ENCODE data around the gene CDX2. TPM values are rescaled to one million over a fixed set of nuclear protein-coding genes. Genes with fewer than 3 reads are reported as not detected.

The CDX2 gene
- total RNA-seq, 1 donor from 2014 or later, result not detected

DNA sequence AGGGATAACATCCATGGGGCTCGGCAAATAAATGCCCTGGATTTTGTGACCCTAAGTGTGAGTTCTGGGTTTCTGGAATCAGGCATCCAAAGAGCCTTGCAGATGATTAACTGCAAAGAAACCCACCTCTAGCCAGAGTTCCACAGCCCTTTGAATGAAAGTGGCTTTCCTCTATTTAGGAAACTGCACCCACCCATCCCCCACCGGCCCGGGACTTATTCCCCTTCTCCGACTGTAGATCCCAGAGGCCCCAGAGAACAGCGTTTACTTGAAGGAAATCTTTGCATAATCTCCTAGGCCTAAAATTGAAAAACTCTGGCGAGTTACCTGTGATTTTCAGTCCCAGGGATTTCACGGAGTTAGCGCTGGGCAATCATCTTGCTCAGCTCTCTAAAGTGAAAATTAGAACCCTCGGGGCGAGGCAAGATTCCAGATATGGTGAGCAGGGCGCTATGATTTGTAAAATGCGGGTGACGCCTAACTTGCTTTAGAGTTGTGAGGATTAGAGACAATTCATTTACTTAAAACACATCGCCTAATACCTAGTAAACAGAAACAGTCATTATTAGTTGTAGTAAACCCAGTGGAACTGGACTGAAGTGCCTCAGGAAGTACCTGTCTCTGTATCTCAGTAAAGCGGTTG, 10.0 kb upstream of the CDX2 start:
- DNase-seq (ENCODE audit: low read depth in 2 of 2), result no peak

DNA sequence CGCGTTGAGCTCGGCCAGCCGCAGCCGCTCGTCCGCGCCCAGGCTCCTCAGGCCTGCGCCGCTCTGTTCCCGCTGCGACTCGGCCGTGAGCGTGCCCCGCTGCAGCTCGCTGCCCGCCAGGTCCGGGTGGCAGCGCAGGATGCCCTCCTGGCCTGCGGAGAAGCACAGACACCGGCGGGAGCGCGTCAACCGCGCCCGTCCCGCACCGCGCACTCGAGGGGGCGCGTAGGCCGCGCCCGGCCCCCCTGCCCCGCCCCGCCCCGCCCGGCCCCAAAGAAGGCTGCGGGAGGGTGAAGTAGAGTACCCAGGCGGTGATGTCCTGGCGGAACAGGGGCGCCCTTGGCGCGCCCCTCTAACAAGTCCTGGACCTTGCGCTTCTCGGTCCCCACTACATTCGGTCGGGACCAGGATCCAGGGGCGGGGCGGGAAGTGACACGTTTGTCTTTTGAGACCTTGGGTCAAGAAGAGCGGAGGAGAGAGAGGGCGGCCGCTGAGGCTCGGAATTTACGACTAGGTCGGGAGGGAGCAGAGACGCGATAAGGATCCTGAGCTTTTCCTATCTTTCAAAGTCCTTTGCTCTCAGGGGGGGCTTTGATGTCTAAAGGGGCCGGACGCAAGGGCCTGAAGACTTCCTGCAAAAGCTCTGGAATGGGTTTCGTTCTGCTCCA, 9.3 kb upstream of the CDX2 start:
- no peak for DNase-seq (ENCODE audit: low read depth in 2 of 2)

DNA sequence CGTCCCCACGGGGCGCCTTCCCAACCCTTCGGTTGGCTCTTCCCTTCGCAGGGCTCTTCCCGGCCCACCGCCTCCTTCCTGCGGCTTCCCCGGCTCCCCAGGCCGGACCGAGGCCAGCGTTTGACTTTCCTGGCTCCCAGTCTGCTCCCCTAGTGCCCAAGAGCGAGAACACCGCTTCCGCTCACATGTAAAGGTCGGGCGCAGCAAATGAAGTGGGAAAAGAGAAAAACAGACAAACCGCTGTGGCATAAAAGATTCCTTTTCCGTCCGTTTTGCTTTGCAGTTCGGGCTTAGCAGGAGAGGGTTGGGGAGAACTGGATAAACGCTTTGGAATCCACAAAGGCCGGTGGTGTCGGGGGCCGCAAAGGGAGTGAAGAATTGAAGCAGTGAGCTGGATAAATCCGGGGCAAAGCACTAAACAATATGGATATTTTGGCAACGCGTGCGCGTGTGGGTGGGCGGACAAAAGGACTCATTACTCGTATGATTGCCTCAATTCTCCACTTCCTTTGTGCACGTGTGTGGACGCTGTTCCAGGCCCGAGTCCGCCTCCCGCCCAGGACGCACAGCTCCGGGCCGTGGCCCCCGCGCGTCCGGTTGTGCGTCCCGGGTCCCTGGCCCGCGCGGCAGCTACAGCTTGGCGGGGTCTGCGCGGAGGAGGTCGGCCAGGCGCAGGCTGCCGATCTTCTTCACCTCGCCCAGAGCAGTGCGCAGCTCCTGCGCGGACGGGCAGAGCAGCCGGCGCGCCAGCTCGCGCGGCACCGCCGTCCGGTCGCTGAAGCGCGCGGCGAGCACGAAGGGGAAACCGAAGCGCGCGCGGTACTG, 8.6 kb upstream of the CDX2 start:
- DNase-seq (ENCODE audit: low read depth in 2 of 2), result peak in 1 of 2 donors; percentile 20

- no peak for DNase-seq (ENCODE audit: low read depth in 2 of 2)
These were observed 7.4 kb upstream of the CDX2 start for GRCh38 chr13:27976362-27977091.

- no peak for DNase-seq (ENCODE audit: low read depth in 2 of 2)
These were observed 6.6 kb upstream of the CDX2 start for GRCh38 chr13:27975564-27976361.

- no peak for DNase-seq (ENCODE audit: low read depth in 2 of 2)
These were observed 5.0 kb upstream of the CDX2 start for GRCh38 chr13:27973961-27974662.

- no peak for DNase-seq (ENCODE audit: low read depth in 2 of 2)
These were observed 4.2 kb upstream of the CDX2 start for GRCh38 chr13:27973291-27973690.

GRCh38 chr13:27972478-27972820, 3.3 kb upstream of the CDX2 start:
- DNase-seq (ENCODE audit: low read depth in 2 of 2), result no peak

GRCh38 chr13:27971776-27972477, 2.8 kb upstream of the CDX2 start:
- DNase-seq (ENCODE audit: low read depth in 2 of 2), result no peak

GRCh38 chr13:27971236-27971645, 2.1 kb upstream of the CDX2 start:
- no peak for DNase-seq (ENCODE audit: low read depth in 2 of 2)

- DNase-seq (ENCODE audit: low read depth in 2 of 2), result no peak
These were observed 1.5 kb upstream of the CDX2 start for GRCh38 chr13:27970382-27971235.

- no peak for DNase-seq (ENCODE audit: low read depth in 2 of 2)
These were observed 733 bp upstream of the CDX2 start for GRCh38 chr13:27969866-27970229.

- no peak for DNase-seq (ENCODE audit: low read depth in 2 of 2)
These were observed 616 bp downstream of the CDX2 start for GRCh38 chr13:27968316-27969081.

GRCh38 chr13:27967736-27968315, 1.3 kb downstream of the CDX2 start:
- no peak for DNase-seq (ENCODE audit: low read depth in 2 of 2)

DNA sequence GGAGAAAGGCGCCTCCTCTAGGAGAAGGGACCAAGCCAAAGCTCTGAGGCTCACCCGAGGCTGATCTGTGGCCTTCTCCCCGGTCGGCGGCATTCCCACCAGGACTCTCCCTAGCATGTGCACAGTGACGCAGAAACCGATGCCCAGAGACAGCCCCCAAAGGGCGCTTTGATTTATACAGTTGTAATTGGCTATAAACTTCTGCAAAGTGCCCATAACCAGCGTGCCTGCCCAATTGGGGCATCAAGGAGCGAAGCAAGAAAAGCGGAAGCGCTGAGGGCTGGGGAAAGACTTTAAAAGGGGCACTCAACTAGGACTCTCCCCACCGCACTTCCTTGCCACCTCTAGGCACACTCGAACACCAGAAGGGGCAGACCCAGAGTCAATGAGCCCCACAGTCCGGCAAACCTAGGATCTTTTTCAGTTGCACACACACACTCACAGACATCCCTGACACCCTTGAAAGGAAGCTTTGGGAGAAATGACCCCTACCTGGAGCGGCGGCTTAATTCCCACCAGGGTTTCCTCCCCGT, 1.8 kb downstream of the CDX2 start:
- no peak for DNase-seq (ENCODE audit: low read depth in 2 of 2)

- no peak for DNase-seq (ENCODE audit: low read depth in 2 of 2)
These were observed 2.4 kb downstream of the CDX2 start for GRCh38 chr13:27966641-27967202.

Measured in lung microvascular endothelial cell (primary cell).